Smooth muscle cell (in vitro differentiated cells): ENCODE measurements around the gene ABLIM2. TPM values are rescaled to one million over a fixed set of nuclear protein-coding genes. Genes with fewer than 3 reads are reported as not detected.

Source experiments
- DNase-seq: peaks from one replicate; lab custom pipeline; 2025; ENCODE audit not compliant: unreplicated experiment; lab: John Stamatoyannopoulos, UW
- H2AFZ ChIP-seq: fragments of 200-600 bp; sonication (generic); 2 replicates; pipeline ENCODE4 v1.6.0; 2016; ENCODE audit warnings: antibody characterized with exemption, low read depth, mild to moderate bottlenecking
- H3F3A ChIP-seq: fragments of 200-600 bp; sonication (generic); 2 replicates; pipeline ENCODE4 v1.6.0; 2017; ENCODE audit warnings: antibody characterized with exemption, low read depth
- H3K27ac ChIP-seq: fragments of 200-600 bp; sonication (generic); 2 replicates; pipeline ENCODE4 v1.5.1; 2016; ENCODE audit warnings: low read depth, mild to moderate bottlenecking
- H3K27me3 ChIP-seq: fragments of 200-600 bp; sonication (generic); 2 replicates; pipeline ENCODE4 v1.6.1; 2016; ENCODE audit warnings: low read depth, mild to moderate bottlenecking
- H3K36me3 ChIP-seq: fragments of 200-600 bp; sonication (generic); 2 replicates; pipeline ENCODE4 v1.5.1; 2016; ENCODE audit warnings: low read depth
- H3K4me1 ChIP-seq: fragments of 200-600 bp; sonication (generic); 2 replicates; pipeline ENCODE4 v1.5.1; 2016; ENCODE audit warnings: low read depth
- H3K4me2 ChIP-seq: fragments of 200-600 bp; sonication (generic); 2 replicates; pipeline ENCODE4 v1.6.0; 2016; ENCODE audit warnings: mild to moderate bottlenecking
- H3K4me3 ChIP-seq: fragments of 200-600 bp; sonication (generic); 2 replicates; pipeline ENCODE4 v1.5.1; 2016; ENCODE audit warnings: mild to moderate bottlenecking
- H3K79me2 ChIP-seq: fragments of 200-600 bp; sonication (generic); 2 replicates; pipeline ENCODE4 v1.6.0; 2016; ENCODE audit warnings: low read depth, mild to moderate bottlenecking
- H3K9ac ChIP-seq: fragments of 200-600 bp; sonication (generic); 2 replicates; pipeline ENCODE4 v1.6.0; 2016; ENCODE audit warnings: low read depth
- H3K9me3 ChIP-seq: fragments of 200-600 bp; sonication (generic); replicated peaks from 2 replicates; pipeline ENCODE4 v1.5.1; 2016; ENCODE audit warnings: low read depth
- H4K20me1 ChIP-seq: fragments of 200-600 bp; sonication (generic); 2 replicates; pipeline ENCODE4 v1.6.0; 2016; ENCODE audit warnings: low read depth
- WGBS: methylation state at CpG from one replicate; pipeline ENCODE4 v1.1.7; 2016; ENCODE audit warnings: low lambda C conversion rate; 5-methylcytosine and 5-hydroxymethylcytosine counted together
- polyA plus RNA-seq: library from polyadenylated mRNA; unstranded; fragments of >200 nt; fragmentation: Nextera tagmentation; extraction: Ambion mirVana; gene quantifications from 2 replicates; pipeline ENCODE4 v1.2.1, GENCODE V29; 2016
- total RNA-seq: library from RNA; depleted of rRNA; stranded (reverse); fragments of >200 nt; gene quantifications from 2 replicates; pipeline ENCODE4 v1.2.3, GENCODE V29; 2014
- TF ChIP-seq, protein P1 (sequence below): fragments of 200-600 bp; sonication (generic); IDR thresholded peaks from 2 replicates; pipeline ENCODE4 v1.5.1; 2017; ENCODE audit warnings: borderline replicate concordance, mild to moderate bottlenecking, antibody characterized with exemption; ENCODE audit not compliant: insufficient read depth, poor library complexity, severe bottlenecking

Gene ABLIM2
- total and polyA plus RNA-seq, 2 experiments from 2014 or later: 0.08 TPM; not detected in 1

DNA sequence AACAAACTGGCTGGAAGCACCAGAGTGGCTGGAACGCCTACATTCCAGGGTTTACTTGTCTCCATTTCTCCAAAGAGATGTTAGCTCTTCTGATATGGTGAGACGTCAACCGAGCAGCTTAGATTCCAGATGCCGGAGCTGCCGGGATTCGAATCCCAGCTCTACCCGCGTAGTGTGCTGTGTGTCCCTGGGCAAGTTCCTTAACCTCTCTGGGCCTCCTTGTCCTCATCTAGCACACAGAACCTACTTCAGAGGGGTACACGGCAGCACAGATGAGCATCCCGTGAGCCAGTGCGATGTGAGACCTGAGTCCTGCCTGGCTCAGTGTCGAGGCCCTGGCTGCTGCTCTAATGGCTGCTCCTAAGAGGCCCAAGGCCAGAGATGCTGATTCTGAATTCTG is 60.1 kb downstream of the ABLIM2 start:
- H3K9me3 ChIP-seq: no peaks in the 10 kb centered on the region
- DNase-seq: no peak
- 93% methylated on average over 12 of the region's 12 CpGs for WGBS

DNA sequence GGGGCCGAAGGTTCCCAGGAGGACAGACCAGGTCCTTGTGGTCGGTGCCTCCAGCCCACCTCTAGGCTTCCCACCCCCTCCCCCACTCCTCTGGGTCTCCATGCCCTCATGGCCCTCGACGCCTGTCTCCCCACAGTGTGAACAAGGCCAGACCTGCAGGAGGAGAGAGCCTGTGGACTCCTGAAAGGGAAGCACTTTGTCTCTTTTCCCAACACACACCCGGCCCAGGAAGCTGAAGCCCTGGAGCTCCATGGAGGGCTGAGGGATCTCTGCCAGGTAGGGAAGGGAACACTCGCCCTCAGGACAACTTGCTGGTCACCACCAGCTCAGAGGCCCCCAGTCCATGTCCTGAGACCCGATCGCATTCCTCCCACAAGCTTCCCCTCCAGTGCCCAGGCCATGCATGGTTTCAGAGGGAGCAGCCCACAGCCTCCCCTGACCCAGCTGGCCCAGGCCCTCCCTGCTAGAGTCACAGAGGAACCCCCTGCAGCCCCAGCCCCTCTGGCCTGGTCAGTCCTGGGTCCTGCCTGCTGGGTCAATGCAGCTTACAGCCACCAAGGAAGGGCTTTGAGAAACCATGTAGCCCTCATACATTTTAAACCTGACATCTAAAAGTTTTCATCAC is 60.8 kb downstream of the ABLIM2 start:
- no peaks in the 10 kb centered on the region for H3K36me3 ChIP-seq
- no peak overlapping the region for H3K9ac ChIP-seq
- no peak overlapping the region for H3K27ac ChIP-seq
- 86% methylated on average over 8 of the region's 8 CpGs for WGBS
- no peaks in the 10 kb centered on the region for H3K27me3 ChIP-seq
- H3K79me2 ChIP-seq: no peaks in the 10 kb centered on the region
- no peak for DNase-seq
- no peaks in the 10 kb centered on the region for H4K20me1 ChIP-seq
- H3K4me3 ChIP-seq: no peak overlapping the region
- H3K9me3 ChIP-seq: no peaks in the 10 kb centered on the region
- no peak overlapping the region for H2AFZ ChIP-seq
- H3K4me2 ChIP-seq: no peak overlapping the region
- H3F3A ChIP-seq: no peaks in the 10 kb centered on the region
- TF ChIP-seq, protein P1, sequence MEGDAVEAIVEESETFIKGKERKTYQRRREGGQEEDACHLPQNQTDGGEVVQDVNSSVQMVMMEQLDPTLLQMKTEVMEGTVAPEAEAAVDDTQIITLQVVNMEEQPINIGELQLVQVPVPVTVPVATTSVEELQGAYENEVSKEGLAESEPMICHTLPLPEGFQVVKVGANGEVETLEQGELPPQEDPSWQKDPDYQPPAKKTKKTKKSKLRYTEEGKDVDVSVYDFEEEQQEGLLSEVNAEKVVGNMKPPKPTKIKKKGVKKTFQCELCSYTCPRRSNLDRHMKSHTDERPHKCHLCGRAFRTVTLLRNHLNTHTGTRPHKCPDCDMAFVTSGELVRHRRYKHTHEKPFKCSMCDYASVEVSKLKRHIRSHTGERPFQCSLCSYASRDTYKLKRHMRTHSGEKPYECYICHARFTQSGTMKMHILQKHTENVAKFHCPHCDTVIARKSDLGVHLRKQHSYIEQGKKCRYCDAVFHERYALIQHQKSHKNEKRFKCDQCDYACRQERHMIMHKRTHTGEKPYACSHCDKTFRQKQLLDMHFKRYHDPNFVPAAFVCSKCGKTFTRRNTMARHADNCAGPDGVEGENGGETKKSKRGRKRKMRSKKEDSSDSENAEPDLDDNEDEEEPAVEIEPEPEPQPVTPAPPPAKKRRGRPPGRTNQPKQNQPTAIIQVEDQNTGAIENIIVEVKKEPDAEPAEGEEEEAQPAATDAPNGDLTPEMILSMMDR: no peak
- H3K4me1 ChIP-seq: no peaks in the 10 kb centered on the region

More for the DNA sequence above, 60.1 kb downstream of the ABLIM2 start:
- H3K4me3 ChIP-seq: no peak overlapping the region
- TF ChIP-seq, protein P1: no peak
- H3K4me2 ChIP-seq: no peak overlapping the region
- no peaks in the 10 kb centered on the region for H3F3A ChIP-seq
- no peaks in the 10 kb centered on the region for H4K20me1 ChIP-seq
- no peaks in the 10 kb centered on the region for H3K4me1 ChIP-seq
- no peak overlapping the region for H2AFZ ChIP-seq
- H3K79me2 ChIP-seq: no peaks in the 10 kb centered on the region
- H3K27ac ChIP-seq: no peak overlapping the region
- H3K9ac ChIP-seq: no peak overlapping the region
- H3K27me3 ChIP-seq: peaks cover 5% of the 10 kb centered on the region
- no peaks in the 10 kb centered on the region for H3K36me3 ChIP-seq

DNA sequence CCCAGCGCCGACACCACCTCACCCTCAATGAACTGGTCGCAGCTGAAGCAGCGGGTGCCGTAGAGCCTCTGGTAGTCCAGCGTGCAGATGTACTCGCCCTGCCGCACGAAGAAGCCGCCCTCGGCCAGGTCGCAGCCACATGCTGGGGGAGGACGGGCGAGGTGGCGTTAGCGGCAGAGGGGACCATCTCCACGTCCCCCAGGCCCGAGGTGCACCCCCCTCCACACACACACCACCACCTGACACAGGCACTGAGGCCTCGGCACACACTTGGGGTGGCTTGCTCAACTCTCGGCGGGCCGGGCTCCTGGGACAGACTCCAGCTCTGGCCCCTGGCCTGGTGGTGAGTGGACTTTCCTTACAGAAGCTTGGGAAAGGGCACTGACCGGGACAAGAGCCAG is 61.5 kb downstream of the ABLIM2 start:
- no peak overlapping the region for H3K4me2 ChIP-seq
- H3K36me3 ChIP-seq: no peaks in the 10 kb centered on the region
- H3K79me2 ChIP-seq: no peaks in the 10 kb centered on the region
- no peaks in the 10 kb centered on the region for H4K20me1 ChIP-seq
- no peaks in the 10 kb centered on the region for H3F3A ChIP-seq
- no peak overlapping the region for H2AFZ ChIP-seq
- TF ChIP-seq, protein P1: no peak
- no peak overlapping the region for H3K4me3 ChIP-seq
- no peaks in the 10 kb centered on the region for H3K9me3 ChIP-seq
- no peak overlapping the region for H3K9ac ChIP-seq
- no peak for DNase-seq
- H3K4me1 ChIP-seq: no peaks in the 10 kb centered on the region
- H3K27me3 ChIP-seq: no peaks in the 10 kb centered on the region
- H3K27ac ChIP-seq: no peak overlapping the region
- 96% methylated on average over 23 of the region's 23 CpGs for WGBS

DNA sequence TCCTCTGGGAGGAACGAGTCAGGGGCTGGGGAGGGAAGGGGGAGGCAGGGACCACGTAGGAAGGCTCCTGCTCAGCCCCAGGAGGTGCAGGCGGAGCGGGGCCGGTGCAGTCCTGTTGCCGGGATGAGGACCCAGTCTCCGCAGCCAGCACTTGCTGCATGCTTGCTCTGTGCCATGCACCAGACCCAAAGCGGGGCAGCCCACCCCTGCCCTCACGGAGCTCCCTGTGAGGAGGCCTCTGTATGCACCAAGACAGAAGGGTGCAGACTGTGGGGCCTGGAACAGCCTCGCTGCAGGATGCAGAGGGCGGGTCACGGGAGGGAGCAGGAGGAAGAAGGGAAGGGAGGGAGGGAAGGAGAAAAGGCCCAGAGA is 61.9 kb downstream of the ABLIM2 start:
- Histone ChIP-seq H3K4me1 (no peaks in the 10 kb centered on the region), H2AFZ (no peak overlapping the region), H3K79me2 (no peaks in the 10 kb centered on the region), H3K9ac (no peak overlapping the region), H3F3A (no peaks in the 10 kb centered on the region), H3K27ac (no peak overlapping the region), H4K20me1 (no peaks in the 10 kb centered on the region), H3K4me2 (no peak overlapping the region), H3K27me3 (no peaks in the 10 kb centered on the region), H3K36me3 (no peaks in the 10 kb centered on the region), H3K9me3 (no peaks in the 10 kb centered on the region), H3K4me3 (no peak overlapping the region)
- WGBS: 73% methylated on average over 10 of the region's 12 CpGs
- TF ChIP-seq, protein P1: no peak
- no peak for DNase-seq
